HG03064 (cell line): Measurements from ENCODE around the gene ANKRD16.
"Not testable (repeated sequence)": the region's sequence is repeated elsewhere in the genome, so short reads cannot be mapped to it uniquely, and the experiment has no call there.

ENCODE experiments used
- ATAC-seq: cut with Tn5 transposase; IDR thresholded peaks from one replicate; pipeline ENCODE4 v1.9.1; 2021; ENCODE audit warnings: low read depth; ENCODE audit not compliant: unreplicated experiment

The ANKRD16 gene

DNA sequence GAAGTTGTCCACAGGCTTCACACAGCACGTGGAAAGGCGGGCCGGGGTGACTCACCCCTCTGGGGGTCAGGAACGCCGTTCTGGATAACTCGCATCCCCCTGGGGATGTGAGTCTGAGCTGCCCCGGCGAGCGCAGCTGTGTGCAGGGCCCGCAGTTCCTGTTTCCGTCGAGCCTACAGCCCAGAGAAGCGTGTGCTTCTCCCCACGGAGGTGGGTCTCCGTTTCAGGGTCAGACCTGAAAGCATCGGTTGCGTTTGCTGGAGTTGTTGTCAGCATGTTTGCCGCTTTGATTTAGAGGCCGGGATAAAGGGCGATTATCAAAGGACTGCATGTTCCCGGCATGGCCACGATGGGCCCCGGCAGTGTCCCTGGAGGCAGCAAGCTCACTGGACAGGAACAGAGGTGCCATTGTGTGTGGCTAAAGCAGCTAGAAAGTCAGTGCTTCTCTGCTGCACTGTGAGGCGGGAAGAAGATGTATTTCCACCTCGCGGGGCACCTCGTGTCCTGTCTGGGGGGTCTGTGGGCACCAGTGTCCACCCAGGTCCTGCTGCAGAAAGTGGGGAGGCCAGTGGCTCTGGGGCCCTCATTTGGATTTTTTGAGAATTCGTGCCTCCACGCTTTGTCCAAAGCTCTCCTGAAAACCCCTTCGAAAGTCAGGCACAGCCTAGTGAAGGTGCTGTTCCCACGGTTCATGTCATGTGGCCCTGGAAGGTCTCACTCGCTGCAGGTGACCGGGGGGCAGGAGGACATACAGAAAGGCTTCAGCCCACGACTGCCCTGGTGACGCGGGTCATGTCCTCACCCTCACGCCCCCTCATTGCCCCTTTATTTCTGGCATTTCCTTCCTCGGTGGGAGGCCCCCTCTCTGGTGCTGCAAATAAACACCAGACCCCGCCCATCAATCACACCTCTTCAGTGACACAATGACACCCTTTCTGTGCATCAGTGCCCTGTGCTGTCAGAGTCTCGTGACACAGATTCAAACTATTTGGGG is 49.1 kb downstream of the ANKRD16 start:
- ATAC-seq: peak; percentile 64

DNA sequence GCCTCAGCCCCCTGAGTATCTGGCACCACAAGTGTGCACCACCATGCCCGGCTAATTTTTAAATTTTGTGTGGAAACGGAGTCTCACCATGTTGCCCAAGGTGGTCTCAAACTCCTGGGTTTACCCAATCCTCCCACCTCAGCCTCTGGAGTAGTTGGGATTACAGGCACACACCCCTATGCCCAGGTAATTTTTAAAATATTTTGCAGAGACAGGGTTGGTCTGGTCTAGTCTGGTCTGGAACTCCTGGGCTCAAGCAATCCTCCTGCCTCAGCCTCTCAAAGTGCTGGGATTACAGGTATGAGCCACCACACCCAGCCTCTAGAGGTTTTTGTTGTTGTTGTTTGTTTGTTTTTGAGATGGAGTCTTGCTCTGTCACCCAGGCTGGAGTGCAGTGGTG is 53.5 kb downstream of the ANKRD16 start:
- not testable (repeated sequence) for ATAC-seq

GRCh38 chr10:5835446-5836095 is 54.1 kb downstream of the ANKRD16 start:
- no peak for ATAC-seq

- ATAC-seq: no peak
Measured at GRCh38 chr10:5833814-5834213, 55.9 kb downstream of the ANKRD16 start.

- no peak for ATAC-seq
Measured at GRCh38 chr10:5832946-5833345, 56.7 kb downstream of the ANKRD16 start.

DNA sequence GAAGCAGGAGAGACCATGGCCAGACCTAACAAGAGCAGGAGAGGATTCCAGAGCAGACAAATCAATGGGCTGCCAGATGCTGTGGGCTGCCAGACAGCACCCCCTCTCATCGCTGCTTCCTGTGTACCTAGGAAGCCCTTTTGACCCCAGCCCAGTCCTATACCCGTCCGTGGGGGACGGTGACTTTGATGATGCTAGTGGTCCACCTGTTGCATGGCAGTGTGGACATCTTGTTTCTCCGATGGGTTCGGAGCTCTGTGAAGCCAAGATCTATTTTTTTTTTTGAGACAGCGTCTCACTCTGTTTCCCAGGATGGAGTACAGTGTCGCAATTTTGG is 58.3 kb downstream of the ANKRD16 start:
- no peak for ATAC-seq

GRCh38 chr10:5830629-5831445 is 58.9 kb downstream of the ANKRD16 start:
- ATAC-seq: no peak

DNA sequence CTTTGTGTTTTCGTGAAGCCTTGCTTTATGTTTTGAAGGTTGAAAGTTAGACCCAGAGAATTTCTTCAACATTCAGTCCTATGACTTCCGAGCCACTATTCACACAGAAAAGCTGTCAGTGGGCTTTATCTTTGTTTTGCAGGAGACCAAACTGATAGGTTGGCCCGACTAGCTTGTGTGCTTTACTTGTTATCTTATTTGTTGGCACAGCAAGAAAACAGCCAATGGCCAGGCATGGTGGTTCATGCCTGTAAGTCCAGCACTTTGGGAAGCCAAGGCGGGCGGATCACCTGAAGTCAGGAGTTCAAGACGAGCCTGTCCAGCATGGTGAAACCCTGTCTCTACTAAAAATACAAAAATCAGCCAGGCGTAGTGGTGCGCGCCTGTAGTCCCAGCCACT is 60.4 kb downstream of the ANKRD16 start:
- ATAC-seq: no peak

- ATAC-seq: no peak
Measured at GRCh38 chr10:5828725-5829124, 61.0 kb downstream of the ANKRD16 start.

DNA sequence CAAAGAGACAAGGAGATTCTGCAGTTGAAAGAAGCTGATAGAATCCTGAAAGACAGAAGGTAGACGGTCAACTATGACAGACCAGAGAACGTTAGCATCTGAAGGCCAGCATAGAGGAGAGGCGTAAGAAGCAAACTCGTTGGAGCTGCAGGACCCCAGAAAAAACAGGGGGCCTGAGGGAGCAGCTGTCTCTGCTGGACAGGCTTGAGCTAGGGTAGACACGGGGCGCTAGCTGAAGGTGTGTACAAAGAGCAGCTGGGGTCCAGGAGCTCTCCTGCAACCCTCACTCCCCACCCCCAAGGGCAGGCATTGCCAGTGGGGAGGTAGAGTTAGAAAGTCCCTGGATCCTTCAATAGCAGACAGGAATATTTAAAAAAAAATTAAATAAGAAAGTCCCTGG is 61.9 kb downstream of the ANKRD16 start:
- no peak for ATAC-seq

DNA sequence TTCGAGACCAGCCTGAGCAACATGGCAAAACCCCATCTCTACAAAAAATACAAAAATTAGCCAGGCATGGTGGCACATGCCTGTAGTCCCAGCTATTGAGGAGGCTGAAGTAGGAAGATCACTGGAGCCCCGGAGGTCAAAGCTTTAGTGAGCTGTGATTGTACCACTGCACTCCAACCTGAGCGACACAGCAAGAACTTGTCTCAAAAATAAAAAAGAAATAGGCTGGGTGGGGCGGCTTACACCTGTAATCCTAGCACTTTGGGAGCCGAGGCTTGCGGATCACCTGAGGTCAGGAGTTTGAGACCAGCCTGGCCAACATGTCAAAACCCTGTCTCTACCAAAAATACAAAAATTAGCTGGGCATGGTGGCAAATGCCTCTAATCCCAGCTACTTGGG is 63.2 kb downstream of the ANKRD16 start:
- not testable (repeated sequence) for ATAC-seq

DNA sequence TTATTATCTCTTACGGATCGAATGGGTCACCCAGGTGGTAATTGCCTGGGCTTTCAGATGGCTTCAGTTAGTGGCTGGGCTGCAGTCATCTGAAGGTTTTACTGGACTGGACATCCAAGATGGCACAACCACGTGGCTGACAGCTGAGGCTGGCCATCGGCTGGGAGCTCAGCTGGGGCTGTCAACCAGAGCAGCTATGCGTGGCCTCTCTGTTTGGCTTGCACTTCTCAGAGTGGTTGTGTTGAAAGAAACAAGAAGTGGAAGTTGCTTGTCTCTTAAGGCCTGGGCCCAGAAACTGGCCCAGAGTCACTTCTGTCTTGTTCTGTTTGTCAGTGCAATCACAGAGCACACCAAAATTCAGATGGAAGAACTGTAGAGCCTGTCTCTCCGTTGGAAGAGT is 70.8 kb downstream of the ANKRD16 start:
- no peak for ATAC-seq

GRCh38 chr10:5818048-5818331 is 71.7 kb downstream of the ANKRD16 start:
- no peak for ATAC-seq

GRCh38 chr10:5817322-5818047 is 72.2 kb downstream of the ANKRD16 start:
- no peak for ATAC-seq

GRCh38 chr10:5816170-5816569 is 73.5 kb downstream of the ANKRD16 start:
- no peak for ATAC-seq

- ATAC-seq: no peak
Measured at GRCh38 chr10:5814110-5815107, 75.3 kb downstream of the ANKRD16 start.

DNA sequence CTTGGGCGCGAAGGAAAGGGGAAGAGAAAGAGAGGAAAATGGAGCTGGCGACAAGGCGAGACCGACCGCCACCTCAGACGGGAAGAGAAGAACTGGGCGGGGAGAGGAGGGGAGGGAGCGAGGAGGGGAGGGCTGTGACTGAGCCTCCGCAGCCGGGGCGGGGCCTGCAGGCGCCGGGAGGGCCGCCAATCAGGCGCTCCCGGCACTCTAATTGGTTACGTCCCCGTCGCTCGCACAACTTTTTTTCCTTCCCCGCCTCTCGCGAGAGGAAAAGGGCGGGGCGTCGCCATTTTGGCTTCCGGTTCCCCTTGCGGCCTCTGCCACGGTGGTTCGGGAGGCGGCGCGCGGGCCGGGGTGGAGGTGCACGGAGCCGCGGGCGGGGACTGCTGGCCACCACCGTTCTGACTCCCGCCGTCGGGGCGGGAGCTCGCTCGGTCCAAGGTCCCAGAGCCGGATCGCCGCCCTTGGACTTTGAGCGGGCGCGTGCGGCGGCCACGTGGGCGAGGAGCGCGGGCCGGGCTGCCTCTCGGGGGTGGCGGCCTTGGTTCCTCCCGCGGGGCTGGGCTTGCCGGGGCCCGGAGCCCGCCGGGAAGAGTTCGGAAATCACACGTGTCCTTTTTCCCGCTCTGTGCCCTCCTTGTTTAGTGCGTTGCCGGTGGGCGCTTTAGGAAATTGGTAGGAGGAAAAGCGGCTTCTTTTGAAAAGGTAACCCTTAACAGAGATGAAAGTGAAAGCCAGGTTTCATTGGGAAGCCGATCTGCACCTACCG is 76.2 kb downstream of the ANKRD16 start, which contains the start of gene GDI2:
TSS of gene GDI2 (minus strand) at position 94 of the 769 bp plus-strand sequence. CDS start 176 bp downstream, outside the sequence.
- ATAC-seq: peak; percentile 69

DNA sequence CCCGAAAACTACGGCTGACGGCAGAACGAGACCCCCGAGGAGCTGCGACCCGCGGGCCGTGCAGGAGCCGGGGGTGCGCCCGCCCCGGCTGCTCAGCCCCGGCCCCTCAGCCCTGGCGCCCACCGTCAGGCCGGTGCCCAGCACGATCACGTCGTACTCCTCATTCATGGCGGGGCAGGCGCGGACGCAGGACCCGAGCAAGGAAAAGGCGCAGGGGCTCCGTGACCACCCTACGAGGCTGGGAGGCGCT is 76.7 kb downstream of the ANKRD16 start:
- ATAC-seq: peak; percentile 19
